ENCODE results near the gene UBE2R2. TPM values are rescaled to one million over a fixed set of nuclear protein-coding genes. Genes with fewer than 3 reads are reported as not detected.

UBE2R2 gene
- total RNA-seq, 4 donors from 2014 or later = 30.4 to 39.9 (median 36.5) TPM

DNA sequence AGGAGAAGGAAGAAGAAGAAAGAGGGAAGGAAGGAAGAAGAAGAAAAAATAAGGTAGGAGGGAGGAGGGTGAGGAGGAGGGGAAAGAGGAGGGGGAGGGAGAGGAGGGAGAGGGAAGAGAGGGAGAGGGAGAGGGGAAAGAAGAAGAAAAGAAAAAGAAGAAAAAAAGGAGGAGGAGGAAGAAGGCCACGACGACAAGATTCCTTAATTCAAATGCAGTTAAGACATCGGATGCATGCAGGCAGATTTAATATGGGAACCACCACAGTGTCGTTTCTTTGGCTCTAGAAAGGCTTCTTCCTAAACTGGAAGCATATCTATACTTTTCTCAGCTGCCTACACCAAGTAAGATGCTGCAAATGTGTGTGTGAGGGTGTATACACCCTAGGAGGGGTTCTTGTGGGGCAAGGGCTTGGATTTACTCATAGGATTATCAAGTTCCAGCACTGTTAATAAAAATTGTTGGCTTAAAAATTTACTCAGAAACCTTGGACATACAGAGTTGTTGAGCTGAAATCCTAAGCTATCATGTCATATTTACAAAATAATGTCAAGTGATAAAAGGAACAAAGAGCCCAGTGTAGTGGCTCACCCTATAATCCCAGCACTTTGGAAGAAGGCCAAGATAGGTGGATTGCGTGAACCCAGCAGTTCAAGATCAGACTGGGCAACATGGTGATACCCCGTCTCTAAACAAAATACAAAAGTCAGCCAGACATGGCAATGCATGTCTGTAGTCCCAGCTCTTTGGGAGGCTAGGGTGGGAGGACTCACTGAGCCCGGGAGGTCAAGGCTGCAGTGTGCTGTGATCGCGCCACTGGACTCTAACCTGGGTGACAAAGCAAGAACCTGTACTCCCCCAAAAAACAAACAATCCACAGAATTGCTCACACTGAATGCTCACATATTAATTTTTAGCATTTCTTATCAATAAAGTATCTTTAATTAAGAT lies 123.2 kb downstream of the UBE2R2 start:
- TF ChIP-seq, protein P1, sequence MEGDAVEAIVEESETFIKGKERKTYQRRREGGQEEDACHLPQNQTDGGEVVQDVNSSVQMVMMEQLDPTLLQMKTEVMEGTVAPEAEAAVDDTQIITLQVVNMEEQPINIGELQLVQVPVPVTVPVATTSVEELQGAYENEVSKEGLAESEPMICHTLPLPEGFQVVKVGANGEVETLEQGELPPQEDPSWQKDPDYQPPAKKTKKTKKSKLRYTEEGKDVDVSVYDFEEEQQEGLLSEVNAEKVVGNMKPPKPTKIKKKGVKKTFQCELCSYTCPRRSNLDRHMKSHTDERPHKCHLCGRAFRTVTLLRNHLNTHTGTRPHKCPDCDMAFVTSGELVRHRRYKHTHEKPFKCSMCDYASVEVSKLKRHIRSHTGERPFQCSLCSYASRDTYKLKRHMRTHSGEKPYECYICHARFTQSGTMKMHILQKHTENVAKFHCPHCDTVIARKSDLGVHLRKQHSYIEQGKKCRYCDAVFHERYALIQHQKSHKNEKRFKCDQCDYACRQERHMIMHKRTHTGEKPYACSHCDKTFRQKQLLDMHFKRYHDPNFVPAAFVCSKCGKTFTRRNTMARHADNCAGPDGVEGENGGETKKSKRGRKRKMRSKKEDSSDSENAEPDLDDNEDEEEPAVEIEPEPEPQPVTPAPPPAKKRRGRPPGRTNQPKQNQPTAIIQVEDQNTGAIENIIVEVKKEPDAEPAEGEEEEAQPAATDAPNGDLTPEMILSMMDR (IDR thresholded peaks at IDR 0.05) = peak in 1 of 3 donors; percentile 9
- TF ChIP-seq POLR2A (IDR thresholded peaks at IDR 0.05) = no peak
- DNase-seq (ENCODE audit: low spot score in 2 of 2) = no peak
- H3K4me3 ChIP-seq (ENCODE audit: low read depth, poor library complexity, severe bottlenecking) = no peak overlapping the region
- intact Hi-C loops (cut with DNase I; ENCODE audit: low total_unique reads) = no loop called here
- 76 to 91% methylated on average over 9 of the region's 9 CpGs for WGBS, 2 donors

DNA sequence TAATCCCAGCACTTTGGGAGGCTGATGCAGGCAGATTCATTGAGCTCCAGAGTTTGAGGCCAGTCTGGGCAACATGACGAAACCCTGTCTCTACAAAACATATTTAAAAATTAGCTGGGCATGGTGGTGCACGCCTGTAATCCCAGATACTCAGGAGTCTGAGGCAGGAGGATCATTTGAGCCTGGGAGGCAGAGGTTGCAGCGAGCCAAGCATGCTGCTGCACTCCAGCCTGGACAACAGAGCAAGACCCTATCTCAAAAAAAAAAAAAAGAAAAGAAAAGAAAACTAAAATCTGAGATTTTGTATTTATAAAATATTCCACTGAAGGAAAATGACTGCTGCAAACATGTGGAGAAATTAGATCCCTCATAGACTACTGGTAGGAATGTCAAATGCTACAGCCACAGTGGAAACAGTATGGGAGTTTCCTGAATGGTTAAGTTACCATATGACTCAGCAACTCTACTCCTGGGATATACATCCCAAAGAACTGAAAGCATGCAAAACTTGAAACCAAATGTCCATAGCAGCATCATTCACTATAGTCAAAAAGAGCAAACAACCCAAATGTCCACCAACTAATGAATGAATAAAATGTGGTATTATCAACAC lies 125.6 kb downstream of the UBE2R2 start:
- TF ChIP-seq, protein P1 (IDR thresholded peaks at IDR 0.05) = no peak
- no peak overlapping the region for H3K4me3 ChIP-seq (ENCODE audit: low read depth, poor library complexity, severe bottlenecking)
- DNase-seq (ENCODE audit: low spot score in 2 of 2) = no peak
- intact Hi-C loops (cut with DNase I; ENCODE audit: low total_unique reads) = no loop called here
- 94 to 96% methylated on average over 3 of the region's 3 CpGs for WGBS, 2 donors

DNA sequence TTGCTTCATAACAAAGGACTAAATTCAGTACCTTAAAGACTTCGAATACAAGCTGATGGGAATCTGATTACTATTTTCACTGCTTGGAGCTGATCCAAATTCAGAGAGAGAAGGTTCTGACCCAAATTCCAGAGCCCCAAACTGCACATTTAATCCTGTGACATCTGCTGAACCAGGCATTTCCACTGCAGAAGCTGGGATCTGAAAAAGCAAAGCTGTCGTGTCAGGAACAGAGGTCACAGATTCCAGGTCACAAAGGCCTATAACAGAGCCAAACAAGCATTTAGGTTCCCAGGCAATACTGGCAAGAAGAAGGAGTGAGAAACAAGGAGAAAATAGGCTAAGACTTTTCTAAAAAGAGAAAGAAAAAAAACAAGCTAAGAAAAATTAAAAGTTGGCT lies 126.4 kb downstream of the UBE2R2 start:
- DNase-seq (ENCODE audit: low spot score in 2 of 2) = no peak
- H3K4me3 ChIP-seq (ENCODE audit: low read depth, poor library complexity, severe bottlenecking) = no peak overlapping the region
- 72 to 80% methylated on average over 2 of the region's 2 CpGs for WGBS, 2 donors
- intact Hi-C loops (cut with DNase I; ENCODE audit: low total_unique reads) = no loop called here
- no peak for TF ChIP-seq POLR2A (IDR thresholded peaks at IDR 0.05)
- TF ChIP-seq, protein P1 (IDR thresholded peaks at IDR 0.05) = no peak

DNA sequence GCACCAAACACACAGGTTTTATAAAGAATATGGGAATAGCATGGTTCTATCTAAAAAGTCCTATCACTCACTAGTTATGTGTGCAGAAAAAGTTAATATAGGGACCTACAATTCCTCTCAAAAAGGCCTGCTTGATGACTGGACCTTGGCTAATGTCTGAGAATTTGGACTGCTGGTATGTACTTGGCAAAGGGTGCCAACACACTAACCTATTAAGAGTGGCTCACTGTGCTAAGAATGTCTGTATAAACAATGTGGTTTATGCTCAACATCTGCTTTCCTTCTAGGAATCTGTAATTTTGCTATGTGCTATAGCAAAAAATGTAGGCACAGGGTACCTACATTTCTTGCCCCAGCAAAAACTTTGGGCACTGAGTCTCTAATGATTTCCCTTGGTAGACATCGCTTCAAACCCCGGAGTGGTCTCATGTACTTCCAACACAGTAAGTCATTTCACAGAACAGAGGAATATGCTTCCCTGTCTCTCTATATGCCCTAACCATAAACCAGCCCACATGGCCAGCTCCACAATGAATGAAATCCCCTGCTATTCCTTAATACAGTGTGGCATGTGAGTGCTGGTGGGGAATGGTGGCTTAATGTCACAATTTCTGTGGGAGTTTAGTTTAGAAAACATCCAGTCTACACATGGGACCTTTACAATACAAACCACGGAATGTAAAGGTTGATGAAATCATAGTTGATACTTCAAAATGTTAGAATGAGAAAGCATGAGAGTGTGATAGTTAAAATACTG lies 130.0 kb downstream of the UBE2R2 start:
- TF ChIP-seq, protein P1 (IDR thresholded peaks at IDR 0.05) = no peak
- no peak for TF ChIP-seq POLR2A (IDR thresholded peaks at IDR 0.05)
- intact Hi-C loops (cut with DNase I; ENCODE audit: low total_unique reads) = no loop called here
- no peak overlapping the region for H3K4me3 ChIP-seq (ENCODE audit: low read depth, poor library complexity, severe bottlenecking)
- no peak for DNase-seq (ENCODE audit: low spot score in 2 of 2)
- 90 to 97% methylated on average over 3 of the region's 3 CpGs for WGBS, 2 donors

DNA sequence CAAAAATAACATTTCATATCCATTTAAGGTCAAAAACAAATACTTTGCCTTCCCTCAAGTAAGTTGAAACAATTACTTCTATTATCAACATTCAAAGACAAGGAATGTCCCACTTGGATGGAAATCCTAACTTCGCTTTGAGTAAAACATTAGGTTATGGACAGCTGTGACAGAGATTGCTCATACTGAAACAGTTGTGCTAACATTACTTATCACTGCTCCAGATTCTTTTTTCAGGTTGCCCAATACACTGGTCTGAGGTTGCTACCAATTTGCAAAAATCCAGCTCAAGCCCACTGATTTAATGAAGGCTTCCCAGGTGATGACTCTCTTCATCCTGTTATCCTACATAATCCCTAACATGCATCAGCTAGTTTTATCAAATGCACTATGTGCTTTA lies 133.4 kb downstream of the UBE2R2 start:
- intact Hi-C loops (cut with DNase I; ENCODE audit: low total_unique reads) = no loop called here
- TF ChIP-seq, protein P1 (IDR thresholded peaks at IDR 0.05) = no peak
- TF ChIP-seq POLR2A (IDR thresholded peaks at IDR 0.05) = no peak
- no peak for DNase-seq (ENCODE audit: low spot score in 2 of 2)
- WGBS, 2 donors = 96 to 100% methylated on average over 1 of the region's 1 CpG
- H3K4me3 ChIP-seq (ENCODE audit: low read depth, poor library complexity, severe bottlenecking) = no peak overlapping the region
